K562 (cell line): Measurements from ENCODE around the gene RDH16.

Experiments used
- ETV6 ChIP-seq, 3 experiments: fragments of 150-350 bp in 1 of 3; sonication (generic) in 1 of 3; formaldehyde crosslinking in 1 of 3; IDR thresholded peaks; 2 replicates each; pipeline versions ENCODE4 v1.6.1 to v1.8.0; 2014 to 2022; ENCODE audit warnings: borderline replicate concordance in 2 of 3, low read depth in 2 of 3, antibody characterized with exemption in 1 of 3, low read length in 1 of 3, mild to moderate bottlenecking in 1 of 3, missing genetic modification reagents in 1 of 3
- MTA2 ChIP-seq: fragments of 450-650 bp; IDR thresholded peaks from 2 replicates; pipeline ENCODE4 v1.6.1; 2016; ENCODE audit warnings: low read depth
- POLR2A ChIP-seq: fragments of 450-650 bp; conservative IDR thresholded peaks from 2 replicates; pipeline ENCODE4 v1.6.1; 2016
- POLR2AphosphoS5 ChIP-seq: IDR thresholded peaks from 2 replicates; pipeline ENCODE4 v1.6.1; 2011; ENCODE audit warnings: mild to moderate bottlenecking, low read depth, low read length, moderate library complexity; ENCODE audit not compliant: control insufficient read depth, insufficient read depth
- TAF1 ChIP-seq: IDR thresholded peaks from 2 replicates; pipeline ENCODE4 v1.6.1; 2011; ENCODE audit warnings: mild to moderate bottlenecking, low read length, moderate library complexity; ENCODE audit not compliant: insufficient read depth, control insufficient read depth, severe bottlenecking; ENCODE audit errors: extremely low read depth
- ZNF274 ChIP-seq: IDR thresholded peaks from 2 replicates; pipeline ENCODE4 v1.6.1; 2011; ENCODE audit warnings: low read depth, mild to moderate bottlenecking, low read length, moderate library complexity, borderline replicate concordance
- ZNF3 ChIP-seq: fragments of 250-450 bp; sonication (Bioruptor Pico); IDR thresholded peaks from 2 replicates; pipeline ENCODE4 v1.5.0; 2021; ENCODE audit warnings: mild to moderate bottlenecking, moderate library complexity
- TF ChIP-seq, protein P1 (sequence below): sonication (generic); formaldehyde crosslinking; IDR thresholded peaks from 2 replicates; pipeline ENCODE4 v1.8.1; 2023; ENCODE audit warnings: mild to moderate bottlenecking, missing genetic modification reagents, moderate library complexity
- TF ChIP-seq, protein P2 (sequence below), 3 experiments: IDR thresholded peaks in 2 of 3; conservative IDR thresholded peaks in 1 of 3; 2 replicates each; pipeline ENCODE4 v1.5.1; 2011 to 2012; ENCODE audit warnings: low read length in 3 of 3, mild to moderate bottlenecking in 3 of 3, control low read depth in 2 of 3, improper control_type of control experiment in 1 of 3, inconsistent platforms in 1 of 3, low read depth in 1 of 3, mixed read lengths in 1 of 3, moderate library complexity in 1 of 3; ENCODE audit not compliant: insufficient read depth in 2 of 3
- TF ChIP-seq, protein P3 (sequence below): sonication (generic); formaldehyde crosslinking; IDR thresholded peaks from 2 replicates; pipeline ENCODE4 v1.8.1; 2022; ENCODE audit warnings: missing genetic modification reagents
- TF ChIP-seq, protein P4 (sequence below): sonication (generic); formaldehyde crosslinking; IDR thresholded peaks from 2 replicates; pipeline ENCODE4 v1.8.0; 2022; ENCODE audit warnings: missing genetic modification reagents, mild to moderate bottlenecking, borderline replicate concordance

DNA sequence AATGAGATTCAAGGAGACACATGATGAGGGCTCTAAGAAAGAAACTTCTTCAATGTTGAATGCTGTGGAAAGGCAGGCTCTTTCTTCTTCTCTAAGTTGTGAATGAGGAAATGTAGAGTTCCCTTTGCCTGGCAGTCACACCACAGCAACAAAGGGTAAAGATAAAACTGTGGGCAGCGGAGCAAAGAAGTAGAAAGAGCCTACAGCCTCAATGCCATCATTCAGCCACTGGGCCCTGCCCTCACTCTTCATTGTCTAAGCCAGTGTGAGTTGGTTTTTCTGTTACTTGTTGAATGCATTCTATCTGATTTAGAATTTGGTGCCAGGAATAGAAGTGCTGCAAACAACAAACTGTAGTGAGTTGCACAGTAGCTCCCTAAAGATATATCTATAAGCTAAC lies 35.4 kb downstream of the RDH16 start:
- TF ChIP-seq, protein P1, sequence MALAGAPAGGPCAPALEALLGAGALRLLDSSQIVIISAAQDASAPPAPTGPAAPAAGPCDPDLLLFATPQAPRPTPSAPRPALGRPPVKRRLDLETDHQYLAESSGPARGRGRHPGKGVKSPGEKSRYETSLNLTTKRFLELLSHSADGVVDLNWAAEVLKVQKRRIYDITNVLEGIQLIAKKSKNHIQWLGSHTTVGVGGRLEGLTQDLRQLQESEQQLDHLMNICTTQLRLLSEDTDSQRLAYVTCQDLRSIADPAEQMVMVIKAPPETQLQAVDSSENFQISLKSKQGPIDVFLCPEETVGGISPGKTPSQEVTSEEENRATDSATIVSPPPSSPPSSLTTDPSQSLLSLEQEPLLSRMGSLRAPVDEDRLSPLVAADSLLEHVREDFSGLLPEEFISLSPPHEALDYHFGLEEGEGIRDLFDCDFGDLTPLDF (CRISPR knock-in tag): no peak
- TF ChIP-seq ETV6 (IDR thresholded peaks at IDR 0.05; ENCODE audit: borderline replicate concordance in 1 of 2, low read depth in 2 of 2, low read length in 1 of 2) (no peak), ETV6 (CRISPR knock-in tag; IDR thresholded peaks at IDR 0.05; ENCODE audit: borderline replicate concordance) (no peak), TAF1 (no peak), ZNF3 (no peak), POLR2A (no peak), MTA2 (no peak), POLR2AphosphoS5 (no peak), ZNF274 (no peak)
- TF ChIP-seq, protein P2, sequence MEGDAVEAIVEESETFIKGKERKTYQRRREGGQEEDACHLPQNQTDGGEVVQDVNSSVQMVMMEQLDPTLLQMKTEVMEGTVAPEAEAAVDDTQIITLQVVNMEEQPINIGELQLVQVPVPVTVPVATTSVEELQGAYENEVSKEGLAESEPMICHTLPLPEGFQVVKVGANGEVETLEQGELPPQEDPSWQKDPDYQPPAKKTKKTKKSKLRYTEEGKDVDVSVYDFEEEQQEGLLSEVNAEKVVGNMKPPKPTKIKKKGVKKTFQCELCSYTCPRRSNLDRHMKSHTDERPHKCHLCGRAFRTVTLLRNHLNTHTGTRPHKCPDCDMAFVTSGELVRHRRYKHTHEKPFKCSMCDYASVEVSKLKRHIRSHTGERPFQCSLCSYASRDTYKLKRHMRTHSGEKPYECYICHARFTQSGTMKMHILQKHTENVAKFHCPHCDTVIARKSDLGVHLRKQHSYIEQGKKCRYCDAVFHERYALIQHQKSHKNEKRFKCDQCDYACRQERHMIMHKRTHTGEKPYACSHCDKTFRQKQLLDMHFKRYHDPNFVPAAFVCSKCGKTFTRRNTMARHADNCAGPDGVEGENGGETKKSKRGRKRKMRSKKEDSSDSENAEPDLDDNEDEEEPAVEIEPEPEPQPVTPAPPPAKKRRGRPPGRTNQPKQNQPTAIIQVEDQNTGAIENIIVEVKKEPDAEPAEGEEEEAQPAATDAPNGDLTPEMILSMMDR (IDR thresholded peaks at IDR 0.05 in 2 of 3, conservative IDR thresholded peaks at IDR 0.05 in 1 of 3; ENCODE audit: insufficient read depth in 2 of 3, low read depth in 1 of 3, low read length in 3 of 3): no peak
- TF ChIP-seq, protein P3, sequence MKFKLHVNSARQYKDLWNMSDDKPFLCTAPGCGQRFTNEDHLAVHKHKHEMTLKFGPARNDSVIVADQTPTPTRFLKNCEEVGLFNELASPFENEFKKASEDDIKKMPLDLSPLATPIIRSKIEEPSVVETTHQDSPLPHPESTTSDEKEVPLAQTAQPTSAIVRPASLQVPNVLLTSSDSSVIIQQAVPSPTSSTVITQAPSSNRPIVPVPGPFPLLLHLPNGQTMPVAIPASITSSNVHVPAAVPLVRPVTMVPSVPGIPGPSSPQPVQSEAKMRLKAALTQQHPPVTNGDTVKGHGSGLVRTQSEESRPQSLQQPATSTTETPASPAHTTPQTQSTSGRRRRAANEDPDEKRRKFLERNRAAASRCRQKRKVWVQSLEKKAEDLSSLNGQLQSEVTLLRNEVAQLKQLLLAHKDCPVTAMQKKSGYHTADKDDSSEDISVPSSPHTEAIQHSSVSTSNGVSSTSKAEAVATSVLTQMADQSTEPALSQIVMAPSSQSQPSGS: no peak
- TF ChIP-seq, protein P4, sequence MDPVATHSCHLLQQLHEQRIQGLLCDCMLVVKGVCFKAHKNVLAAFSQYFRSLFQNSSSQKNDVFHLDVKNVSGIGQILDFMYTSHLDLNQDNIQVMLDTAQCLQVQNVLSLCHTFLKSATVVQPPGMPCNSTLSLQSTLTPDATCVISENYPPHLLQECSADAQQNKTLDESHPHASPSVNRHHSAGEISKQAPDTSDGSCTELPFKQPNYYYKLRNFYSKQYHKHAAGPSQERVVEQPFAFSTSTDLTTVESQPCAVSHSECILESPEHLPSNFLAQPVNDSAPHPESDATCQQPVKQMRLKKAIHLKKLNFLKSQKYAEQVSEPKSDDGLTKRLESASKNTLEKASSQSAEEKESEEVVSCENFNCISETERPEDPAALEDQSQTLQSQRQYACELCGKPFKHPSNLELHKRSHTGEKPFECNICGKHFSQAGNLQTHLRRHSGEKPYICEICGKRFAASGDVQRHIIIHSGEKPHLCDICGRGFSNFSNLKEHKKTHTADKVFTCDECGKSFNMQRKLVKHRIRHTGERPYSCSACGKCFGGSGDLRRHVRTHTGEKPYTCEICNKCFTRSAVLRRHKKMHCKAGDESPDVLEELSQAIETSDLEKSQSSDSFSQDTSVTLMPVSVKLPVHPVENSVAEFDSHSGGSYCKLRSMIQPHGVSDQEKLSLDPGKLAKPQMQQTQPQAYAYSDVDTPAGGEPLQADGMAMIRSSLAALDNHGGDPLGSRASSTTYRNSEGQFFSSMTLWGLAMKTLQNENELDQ (CRISPR knock-in tag): no peak
